Fibroblast of lung (primary cell): Measurements from ENCODE around the gene TRAPPC5. TPM values are rescaled to one million over a fixed set of nuclear protein-coding genes. Genes with fewer than 3 reads are reported as not detected.

Source experiments
- DNase-seq, 2 donors: peaks; one replicate each; pipeline versions ENCODE4 v3.0.0 to v3.0.0-alpha.2; 2010; ENCODE audit warnings: low read depth in 2 of 2
- H2AFZ ChIP-seq: 2 replicates; pipeline ENCODE4 v1.5.1; 2012; ENCODE audit warnings: low read length, control low read depth, inconsistent platforms
- H3K27ac ChIP-seq: 2 replicates; pipeline ENCODE4 v1.5.1; 2011; ENCODE audit warnings: low read length, control low read depth; ENCODE audit not compliant: insufficient read depth
- H3K27me3 ChIP-seq: 2 replicates; pipeline ENCODE4 v1.5.1; 2011; ENCODE audit warnings: mild to moderate bottlenecking, low read length; ENCODE audit not compliant: control insufficient read depth, insufficient read depth
- H3K36me3 ChIP-seq: 2 replicates; pipeline ENCODE4 v1.5.1; 2011; ENCODE audit warnings: low read length; ENCODE audit not compliant: control insufficient read depth, insufficient read depth
- H3K4me1 ChIP-seq: 2 replicates; pipeline ENCODE4 v1.5.1; 2011; ENCODE audit warnings: low read length; ENCODE audit not compliant: control insufficient read depth, insufficient read depth; ENCODE audit errors: extremely low read depth
- H3K4me2 ChIP-seq: 2 replicates; pipeline ENCODE4 v1.5.1; 2011; ENCODE audit warnings: low read length, control low read depth; ENCODE audit not compliant: insufficient read depth; ENCODE audit errors: extremely low read depth
- H3K4me3 ChIP-seq, 4 experiments: fragments of 200-600 bp in 1 of 4; sonication (generic) in 1 of 4; replicated peaks in 1 of 4; 2 replicates each; pipeline ENCODE4 v1.5.1; 2011 to 2016; ENCODE audit warnings: low read length in 4 of 4, low read depth in 3 of 4, mild to moderate bottlenecking in 3 of 4, control low read depth in 2 of 4, inconsistent platforms in 1 of 4, mixed read lengths in 1 of 4; ENCODE audit not compliant: insufficient read depth in 1 of 4; ENCODE audit errors: control extremely low read depth in 1 of 4
- H3K79me2 ChIP-seq: 2 replicates; pipeline ENCODE4 v1.5.1; 2012; ENCODE audit warnings: mild to moderate bottlenecking, low read length, inconsistent platforms; ENCODE audit not compliant: control insufficient read depth, insufficient read depth
- H3K9ac ChIP-seq: 2 replicates; pipeline ENCODE4 v1.5.1; 2011; ENCODE audit warnings: mild to moderate bottlenecking, low read length, control low read depth; ENCODE audit not compliant: insufficient read depth
- H3K9me3 ChIP-seq: 2 replicates; pipeline ENCODE4 v1.5.1; 2012; ENCODE audit warnings: low read depth, low read length; ENCODE audit not compliant: control insufficient read depth, insufficient read depth
- H4K20me1 ChIP-seq: 2 replicates; pipeline ENCODE4 v1.5.1; 2011; ENCODE audit warnings: low read length; ENCODE audit not compliant: control insufficient read depth, insufficient read depth; ENCODE audit errors: extremely low read depth
- EZH2 ChIP-seq: IDR thresholded peaks from 2 replicates; pipeline ENCODE4 v1.5.1; 2012; ENCODE audit warnings: low read length, control low read depth, mild to moderate bottlenecking; ENCODE audit errors: missing control alignments
- polyA plus RNA-seq, 2 donors: library from polyadenylated mRNA; depleted of rRNA in 1 of 2; stranded (reverse) in 1 of 2; unstranded in 1 of 2; fragments of >200 nt; gene quantifications; 2 replicates each; pipeline ENCODE4 v1.2.1, GENCODE V29; 2011 to 2012; ENCODE audit warnings: missing spikeins in 1 of 2
- total RNA-seq: library from RNA; depleted of rRNA; stranded (reverse); fragments of >200 nt; gene quantifications from 2 replicates; pipeline ENCODE4 v1.2.1, GENCODE V29; 2014
- TF ChIP-seq, protein P1 (sequence below), 2 donors: IDR thresholded peaks in 1 of 2; conservative IDR thresholded peaks in 1 of 2; 1 replicate in 1 of 2; 2 replicates in 1 of 2; pipeline ENCODE4 v1.5.1; 2011 to 2012; ENCODE audit warnings: low read length in 2 of 2, control low read depth in 1 of 2, inconsistent platforms in 1 of 2, low read depth in 1 of 2, mild to moderate bottlenecking in 1 of 2

Gene TRAPPC5
- total and polyA plus RNA-seq, 2 donors (not counting 1 experiment from before 2014, with no cell fraction given) = 19.4 to 103 TPM

DNA sequence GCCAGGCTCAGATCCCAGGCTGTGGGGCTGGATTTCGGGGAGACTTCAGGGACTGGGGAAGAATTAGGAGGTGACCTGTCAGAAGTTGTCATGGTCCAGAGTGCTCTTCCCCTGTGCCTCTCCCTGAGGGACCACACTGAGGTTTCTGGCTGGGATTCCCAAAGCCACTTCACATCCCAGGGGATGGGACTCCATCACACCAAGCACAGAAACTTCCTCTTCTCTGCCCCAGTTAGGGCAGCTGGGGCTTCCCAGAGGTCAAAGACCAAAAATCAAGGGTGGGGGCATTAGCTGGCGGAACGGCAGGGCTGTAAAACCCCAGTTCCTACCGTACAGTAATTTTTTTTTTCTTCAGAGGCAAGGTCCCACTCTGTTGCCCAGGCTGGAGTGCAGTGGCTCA lies 13.9 kb downstream of the TRAPPC5 start:
- TF ChIP-seq, protein P1, sequence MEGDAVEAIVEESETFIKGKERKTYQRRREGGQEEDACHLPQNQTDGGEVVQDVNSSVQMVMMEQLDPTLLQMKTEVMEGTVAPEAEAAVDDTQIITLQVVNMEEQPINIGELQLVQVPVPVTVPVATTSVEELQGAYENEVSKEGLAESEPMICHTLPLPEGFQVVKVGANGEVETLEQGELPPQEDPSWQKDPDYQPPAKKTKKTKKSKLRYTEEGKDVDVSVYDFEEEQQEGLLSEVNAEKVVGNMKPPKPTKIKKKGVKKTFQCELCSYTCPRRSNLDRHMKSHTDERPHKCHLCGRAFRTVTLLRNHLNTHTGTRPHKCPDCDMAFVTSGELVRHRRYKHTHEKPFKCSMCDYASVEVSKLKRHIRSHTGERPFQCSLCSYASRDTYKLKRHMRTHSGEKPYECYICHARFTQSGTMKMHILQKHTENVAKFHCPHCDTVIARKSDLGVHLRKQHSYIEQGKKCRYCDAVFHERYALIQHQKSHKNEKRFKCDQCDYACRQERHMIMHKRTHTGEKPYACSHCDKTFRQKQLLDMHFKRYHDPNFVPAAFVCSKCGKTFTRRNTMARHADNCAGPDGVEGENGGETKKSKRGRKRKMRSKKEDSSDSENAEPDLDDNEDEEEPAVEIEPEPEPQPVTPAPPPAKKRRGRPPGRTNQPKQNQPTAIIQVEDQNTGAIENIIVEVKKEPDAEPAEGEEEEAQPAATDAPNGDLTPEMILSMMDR (conservative IDR thresholded peaks at IDR 0.05 in 1 of 2, IDR thresholded peaks at IDR 0.05 in 1 of 2; ENCODE audit: low read depth in 1 of 2, low read length in 2 of 2) = no peak
- no peak for TF ChIP-seq EZH2
- Histone ChIP-seq H3K79me2 (no peaks in the 10 kb centered on the region), H3K4me2 (no peak overlapping the region)

DNA sequence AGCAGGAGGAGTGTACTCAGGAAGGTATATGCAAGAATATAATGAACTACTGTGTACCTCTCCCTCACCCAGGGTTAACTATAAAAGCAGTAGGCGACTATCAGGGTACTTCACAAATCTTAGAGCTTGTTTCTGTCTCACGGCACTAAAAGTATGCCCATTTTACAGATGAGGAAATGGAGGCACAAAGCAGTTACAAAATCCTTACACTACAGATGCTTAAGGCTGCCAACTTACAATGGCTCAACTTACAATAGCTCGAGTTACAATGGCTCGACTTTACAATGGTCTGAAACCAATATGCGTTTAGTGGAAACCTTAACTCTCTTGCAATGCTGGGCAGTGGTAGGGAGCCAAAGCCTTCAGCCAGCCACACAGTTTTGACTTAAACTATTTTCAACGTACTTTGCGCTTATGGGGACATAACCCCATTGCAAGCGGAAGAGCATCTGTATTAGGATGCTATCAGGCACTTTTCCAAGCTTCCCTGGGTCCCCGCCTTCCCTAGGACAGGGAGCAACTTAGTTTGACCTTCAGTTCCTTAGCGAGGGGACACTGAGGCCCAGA lies 17.2 kb downstream of the TRAPPC5 start:
- DNase-seq = no peak
- Histone ChIP-seq H3K27me3 (no peaks in the 10 kb centered on the region), H3K36me3 (no peaks in the 10 kb centered on the region), H3K79me2 (no peaks in the 10 kb centered on the region), H3K4me3 (no peak overlapping the region), H3K9ac (no peak overlapping the region), H3K4me1 (no peaks in the 10 kb centered on the region), H3K27ac (no peak overlapping the region), H3K9me3 (no peaks in the 10 kb centered on the region), H4K20me1 (no peaks in the 10 kb centered on the region), H2AFZ (no peak overlapping the region), H3K4me2 (no peak overlapping the region)
- TF ChIP-seq, protein P1 (conservative IDR thresholded peaks at IDR 0.05 in 1 of 2, IDR thresholded peaks at IDR 0.05 in 1 of 2; ENCODE audit: low read depth in 1 of 2, low read length in 2 of 2) = no peak
- TF ChIP-seq EZH2 = no peak

More for the DNA sequence above, 13.9 kb downstream of the TRAPPC5 start:
- H3K27ac ChIP-seq = no peak overlapping the region
- no peaks in the 10 kb centered on the region for H3K27me3 ChIP-seq
- H3K9ac ChIP-seq = no peak overlapping the region
- H2AFZ ChIP-seq = no peak overlapping the region
- DNase-seq = no peak
- no peaks in the 10 kb centered on the region for H3K36me3 ChIP-seq
- no peak overlapping the region for H3K4me3 ChIP-seq
- no peaks in the 10 kb centered on the region for H4K20me1 ChIP-seq
- no peaks in the 10 kb centered on the region for H3K9me3 ChIP-seq
- no peaks in the 10 kb centered on the region for H3K4me1 ChIP-seq

DNA sequence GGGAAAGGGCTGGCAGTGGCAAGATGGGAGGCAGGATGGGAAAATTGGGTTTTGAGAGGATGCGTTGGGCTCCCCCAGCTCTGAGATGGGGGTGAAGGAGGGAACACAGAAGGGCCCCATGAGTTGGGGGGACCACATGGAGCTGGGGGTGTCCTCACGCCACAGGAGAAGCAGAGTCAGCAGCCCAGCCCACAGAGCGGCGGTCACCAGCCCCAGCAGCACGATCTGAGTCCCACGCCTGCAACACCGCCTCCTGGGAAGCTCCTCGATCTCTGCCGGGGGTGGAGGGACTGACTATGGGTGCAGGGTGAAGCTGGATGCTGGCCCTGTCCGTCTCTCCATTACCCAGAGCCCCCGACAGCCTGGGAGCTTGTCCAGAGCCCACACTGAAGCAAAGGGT lies 17.9 kb downstream of the TRAPPC5 start:
- H3K9me3 ChIP-seq = no peaks in the 10 kb centered on the region
- no peak overlapping the region for H3K4me2 ChIP-seq
- no peak for DNase-seq
- H3K9ac ChIP-seq = no peak overlapping the region
- no peak overlapping the region for H3K27ac ChIP-seq
- no peaks in the 10 kb centered on the region for H3K36me3 ChIP-seq
- no peaks in the 10 kb centered on the region for H3K27me3 ChIP-seq
- TF ChIP-seq EZH2 = no peak
- TF ChIP-seq, protein P1 (conservative IDR thresholded peaks at IDR 0.05 in 1 of 2, IDR thresholded peaks at IDR 0.05 in 1 of 2; ENCODE audit: low read depth in 1 of 2, low read length in 2 of 2) = no peak
- no peak overlapping the region for H3K4me3 ChIP-seq
- H3K4me1 ChIP-seq = no peaks in the 10 kb centered on the region
- no peak overlapping the region for H2AFZ ChIP-seq
- H3K79me2 ChIP-seq = no peaks in the 10 kb centered on the region
- H4K20me1 ChIP-seq = no peaks in the 10 kb centered on the region
